ENCODE results near the gene INTS14. TPM values are rescaled to one million over a fixed set of nuclear protein-coding genes. Genes with fewer than 3 reads are reported as not detected.

Gene INTS14
- total and polyA plus RNA-seq, 2 experiments from 2014 or later, result 28.6 to 45.7 TPM

DNA sequence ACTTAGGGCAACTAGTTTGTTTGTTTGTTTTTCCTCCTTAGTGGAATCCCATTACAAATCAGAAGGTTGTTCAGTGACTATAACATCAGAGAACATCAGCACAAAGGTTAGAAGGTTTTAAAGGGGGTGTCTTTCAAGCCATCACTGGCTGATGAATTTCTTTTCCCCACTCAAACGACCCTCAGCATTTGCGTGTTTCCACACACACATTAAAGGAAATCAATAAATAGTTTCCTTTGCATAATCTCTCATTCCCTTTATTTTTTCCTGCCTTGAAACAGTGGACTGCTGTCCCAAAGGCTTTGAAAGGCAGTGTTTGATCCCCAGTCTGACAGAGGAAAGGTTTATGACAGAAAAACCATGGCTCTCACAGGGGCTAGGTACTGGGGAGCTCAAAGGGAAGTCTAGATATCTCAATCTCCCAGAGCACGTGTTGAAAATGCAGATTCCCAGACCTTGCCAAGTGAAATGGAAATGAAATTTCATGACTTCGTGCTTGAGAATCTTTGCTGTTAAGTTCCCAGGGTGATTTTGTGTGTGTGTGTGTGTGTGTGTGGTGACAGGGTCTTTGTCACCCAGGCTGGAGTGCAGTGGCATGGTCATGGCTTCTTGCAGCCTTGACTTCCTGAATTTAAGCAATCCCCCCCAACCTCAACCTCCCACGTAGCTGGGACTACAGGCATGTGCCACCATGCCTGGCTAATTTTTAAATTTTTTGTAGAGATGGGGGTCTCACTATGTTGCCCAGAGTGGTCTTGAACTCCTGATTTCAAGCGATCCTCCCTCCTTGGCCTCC is 2.2 kb upstream of the INTS14 start:
- H4K20me1 ChIP-seq (ENCODE audit: insufficient read depth, poor library complexity, severe bottlenecking), result no peaks in the 10 kb centered on the region
- no peak for TF ChIP-seq EZH2phosphoT487 (IDR thresholded peaks at IDR 0.05; ENCODE audit: low read depth, severe bottlenecking, unreplicated experiment)
- TF ChIP-seq EZH2 (IDR thresholded peaks at IDR 0.05; ENCODE audit: borderline replicate concordance), result no peak
- TF ChIP-seq CTCF (IDR thresholded peaks at IDR 0.05; ENCODE audit: poor library complexity), result no peak
- no peak overlapping the region for H3K4me3 ChIP-seq
- H3K36me3 ChIP-seq (replicated peaks; ENCODE audit: insufficient read depth, low read depth), result no peaks in the 10 kb centered on the region
- H3K4me1 ChIP-seq (ENCODE audit: insufficient read depth), result peaks cover 19% of the 10 kb centered on the region
- no peak for DNase-seq (ENCODE audit: low spot score)
- no peak overlapping the region for H2AFZ ChIP-seq
- 77% methylated on average over 6 of the region's 6 CpGs for WGBS (ENCODE audit: low lambda C conversion rate, missing lambda C conversion rate)
- peak overlapping the region; percentile 80 for H3K4me2 ChIP-seq
- no peaks in the 10 kb centered on the region for H3K9me3 ChIP-seq (ENCODE audit: low read depth)
- no peaks in the 10 kb centered on the region for H3K9me2 ChIP-seq (replicated peaks; ENCODE audit: insufficient read depth)
- H3K79me2 ChIP-seq, result peaks cover 37% of the 10 kb centered on the region
- H3K27ac ChIP-seq, result peak overlapping the region; percentile 98
- H3K27me3 ChIP-seq, result no peaks in the 10 kb centered on the region

GRCh38 chr15:65612616-65612946 is 1.6 kb upstream of the INTS14 start:
- no peaks in the 10 kb centered on the region for H4K20me1 ChIP-seq (ENCODE audit: insufficient read depth, poor library complexity, severe bottlenecking)
- peak overlapping the region; percentile 80 for H3K4me2 ChIP-seq
- H3K9me2 ChIP-seq (replicated peaks; ENCODE audit: insufficient read depth), result no peaks in the 10 kb centered on the region
- peak overlapping the region; percentile 98 for H3K27ac ChIP-seq
- H3K27me3 ChIP-seq, result no peaks in the 10 kb centered on the region
- H3K36me3 ChIP-seq (replicated peaks; ENCODE audit: insufficient read depth, low read depth), result no peaks in the 10 kb centered on the region
- DNase-seq (ENCODE audit: low spot score), result no peak
- H3K4me3 ChIP-seq, result no peak overlapping the region
- H3K9me3 ChIP-seq (ENCODE audit: low read depth), result no peaks in the 10 kb centered on the region
- TF ChIP-seq EZH2phosphoT487 (IDR thresholded peaks at IDR 0.05; ENCODE audit: low read depth, severe bottlenecking, unreplicated experiment) (no peak), EZH2 (IDR thresholded peaks at IDR 0.05; ENCODE audit: borderline replicate concordance) (no peak), CTCF (IDR thresholded peaks at IDR 0.05; ENCODE audit: poor library complexity) (no peak)
- peaks cover 19% of the 10 kb centered on the region for H3K4me1 ChIP-seq (ENCODE audit: insufficient read depth)
- H3K79me2 ChIP-seq, result peaks cover 42% of the 10 kb centered on the region
- H2AFZ ChIP-seq, result no peak overlapping the region
- 83% methylated on average over 2 of the region's 2 CpGs for WGBS (ENCODE audit: low lambda C conversion rate, missing lambda C conversion rate)

GRCh38 chr15:65611888-65612615 is 1.1 kb upstream of the INTS14 start:
- Histone ChIP-seq H3K79me2 (peaks cover 47% of the 10 kb centered on the region), H3K9me2 (replicated peaks; ENCODE audit: insufficient read depth) (no peaks in the 10 kb centered on the region), H2AFZ (peak overlapping the region; percentile 90), H3K4me2 (peak overlapping the region; percentile 80), H3K4me3 (peak overlapping the region; percentile 48), H4K20me1 (ENCODE audit: insufficient read depth, poor library complexity, severe bottlenecking) (no peaks in the 10 kb centered on the region), H3K9me3 (ENCODE audit: low read depth) (no peaks in the 10 kb centered on the region), H3K27ac (peak overlapping the region; percentile 98), H3K4me1 (ENCODE audit: insufficient read depth) (peaks cover 19% of the 10 kb centered on the region), H3K36me3 (replicated peaks; ENCODE audit: insufficient read depth, low read depth) (no peaks in the 10 kb centered on the region), H3K27me3 (no peaks in the 10 kb centered on the region)
- whole genome bisulfite sequencing (ENCODE audit: low lambda C conversion rate, missing lambda C conversion rate), result 80% methylated on average over 5 of the region's 5 CpGs
- DNase-seq (ENCODE audit: low spot score), result no peak
- no peak for TF ChIP-seq EZH2phosphoT487 (IDR thresholded peaks at IDR 0.05; ENCODE audit: low read depth, severe bottlenecking, unreplicated experiment)
- TF ChIP-seq EZH2 (IDR thresholded peaks at IDR 0.05; ENCODE audit: borderline replicate concordance), result no peak
- TF ChIP-seq CTCF (IDR thresholded peaks at IDR 0.05; ENCODE audit: poor library complexity), result no peak

Measured in hepatocyte (in vitro differentiated cells).